SK-MEL-5 (cell line): Measurements from ENCODE around the gene UBE2L5. TPM values are rescaled to one million over a fixed set of nuclear protein-coding genes. Genes with fewer than 3 reads are reported as not detected.
"Not testable (repeated sequence)": the region's sequence is repeated elsewhere in the genome, so short reads cannot be mapped to it uniquely, and the experiment has no call there.

Experiments used
- DNase-seq: peaks from one replicate; pipeline ENCODE4 v3.0.0-alpha.2; 2016; ENCODE audit warnings: low read depth, low spot score
- in situ Hi-C: cut with HindIII; loops from 2 replicates; pipeline ENCODE4 v1.10.0; 2016; ENCODE audit warnings: low sequenced_read_pairs, high pct_unique_total_duplicates, low pct_unique_long_range_greater_than_20kb
- total RNA-seq: library from RNA; depleted of rRNA; stranded (reverse); fragments of >200 nt; shearing (Covaris generic); gene quantifications from 2 replicates; pipeline ENCODE4 v1.2.3, GENCODE V29; 2014; rRNA removed

UBE2L5 gene
- total RNA-seq, 1 experiment from 2014 or later: not detected

GRCh38 chr13:30457306-30457891, 35.1 kb downstream of the UBE2L5 start:
- no peak for DNase-seq
- in situ Hi-C loops: no loop called here

DNA sequence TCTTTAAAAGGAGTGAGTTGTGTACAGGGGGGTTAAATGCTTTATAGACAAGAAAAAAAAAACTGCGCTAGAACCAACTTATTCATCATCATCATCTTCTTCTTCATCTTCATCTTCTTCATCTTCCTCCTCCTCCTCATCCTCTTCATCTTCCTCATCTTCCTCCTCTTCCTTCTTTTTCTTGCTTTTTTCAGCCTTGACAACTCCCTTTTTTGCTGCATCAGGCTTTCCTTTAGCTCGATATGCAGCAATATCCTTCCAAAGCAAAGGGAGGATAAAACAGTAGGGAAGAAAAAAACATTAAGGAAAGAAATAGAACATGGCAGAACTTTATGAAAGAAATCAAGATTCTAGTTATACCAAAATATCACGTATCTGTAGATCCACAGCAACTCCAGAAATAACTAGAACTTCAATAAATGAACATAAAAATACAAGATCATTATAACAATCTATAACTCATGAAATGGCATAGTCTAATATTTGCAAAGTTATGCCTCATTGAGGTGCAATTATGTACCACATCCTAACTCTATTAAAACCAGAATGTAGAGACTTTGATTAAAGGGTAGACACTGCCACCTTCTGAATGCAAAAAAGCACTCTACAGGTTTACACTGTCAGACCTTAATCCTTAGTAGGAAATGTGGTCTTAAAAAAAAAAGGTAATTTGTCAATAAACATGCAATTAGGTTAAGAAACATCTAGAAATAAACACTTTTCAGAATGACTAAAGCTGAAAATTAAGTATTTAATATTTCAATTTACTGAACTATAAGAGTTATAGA, 39.2 kb downstream of the UBE2L5 start:
- peak; percentile 53 for DNase-seq

DNA sequence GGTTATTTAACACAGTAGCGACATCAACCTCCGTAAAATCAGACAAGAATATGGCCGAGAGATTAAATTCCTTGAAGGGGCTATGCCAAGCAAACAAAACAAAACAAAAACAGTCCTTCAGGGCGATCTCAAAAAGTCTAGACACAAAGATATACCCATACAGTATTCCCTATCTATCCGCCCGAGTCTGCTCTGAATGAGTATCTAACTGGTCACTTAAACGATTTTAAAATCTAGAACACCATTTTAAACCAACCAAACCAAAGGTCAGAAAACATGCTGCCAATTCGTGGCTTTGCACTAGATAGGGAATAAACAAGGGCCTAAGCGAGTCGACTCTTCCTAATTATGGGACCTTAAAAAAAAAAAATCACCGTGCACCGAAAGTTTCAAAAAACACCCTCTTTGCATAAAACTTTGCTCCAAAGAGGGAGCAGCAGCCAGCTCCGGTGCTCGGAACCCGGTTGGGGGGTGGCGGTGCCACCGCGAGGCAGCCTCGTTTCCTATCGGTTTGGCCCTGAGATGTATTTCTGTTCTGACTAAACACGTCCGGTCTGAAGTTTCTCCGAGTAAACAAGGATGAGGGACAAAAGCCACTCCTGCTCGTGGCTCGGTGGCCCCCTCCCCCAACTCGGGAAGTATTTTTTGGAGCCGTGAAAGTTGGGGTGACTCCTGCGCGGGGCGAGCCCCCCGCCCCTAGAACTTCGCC, 41.6 kb downstream of the UBE2L5 start:
- peak; percentile 52 for DNase-seq
- in situ Hi-C loops: no loop called here

More for the DNA sequence above, 39.2 kb downstream of the UBE2L5 start:
- in situ Hi-C loops: not testable (repeated sequence)

GRCh38 chr13:30464496-30465342, 42.4 kb downstream of the UBE2L5 start:
- in situ Hi-C loops: no loop called here
- peak; percentile 85 for DNase-seq

DNA sequence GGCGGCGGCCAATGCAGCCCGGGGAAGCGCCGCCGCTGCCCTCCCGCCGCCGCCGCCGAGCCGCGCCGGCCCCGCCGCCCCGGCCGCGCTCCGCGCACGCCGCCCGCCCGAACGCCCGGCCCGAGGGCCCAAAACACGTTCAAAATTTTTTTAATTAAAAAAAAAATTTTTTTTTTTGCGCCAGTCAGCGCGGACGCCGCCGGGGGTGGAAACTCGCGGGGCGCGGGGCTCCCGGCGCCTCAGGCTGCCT, 43.0 kb downstream of the UBE2L5 start:
- DNase-seq: no peak
- in situ Hi-C loops: no loop called here

GRCh38 chr13:30465593-30466357, 43.5 kb downstream of the UBE2L5 start, which contains the start of gene HMGB1:
Gene HMGB1, minus strand, starts transcription at chr13:30465936. Its CDS starts 2,256 bp downstream, at chr13:30463680.
- in situ Hi-C loops: no loop called here
- peak; percentile 100 for DNase-seq

- no peak for DNase-seq
- in situ Hi-C loops: no loop called here
Observed at GRCh38 chr13:30466358-30466714, 44.0 kb downstream of the UBE2L5 start.

- in situ Hi-C loops: no loop called here
- peak; percentile 53 for DNase-seq
Observed at GRCh38 chr13:30466841-30467252, 44.6 kb downstream of the UBE2L5 start.

- DNase-seq: no peak
- in situ Hi-C loops: no loop called here
Observed at GRCh38 chr13:30473675-30474074, 51.4 kb downstream of the UBE2L5 start.

GRCh38 chr13:30477346-30478195, 55.3 kb downstream of the UBE2L5 start:
- no peak for DNase-seq
- in situ Hi-C loops: no loop called here

Other genes with a start within 250 kb of the UBE2L5 start
- 6.7 and 9.9 TPM in 2 replicates for gene KATNAL1, start 114.9 kb upstream of the UBE2L5 start, total RNA-seq
- 475 and 507 TPM in 2 replicates for gene HMGB1, start 43.4 kb downstream of the UBE2L5 start, total RNA-seq
- 19.6 and 20.2 TPM in 2 replicates for gene USPL1, start 195.4 kb downstream of the UBE2L5 start, total RNA-seq